IMR-90 (cell line): Measurements from ENCODE around the gene IP6K3. TPM values are rescaled to one million over a fixed set of nuclear protein-coding genes. Genes with fewer than 3 reads are reported as not detected.
A peak's percentile ranks its signal among the peaks of the same experiment; 100 is the strongest.

ENCODE experiments used
- ATAC-seq: fragments of 200-7000 bp; cut with Tn5 transposase; 2 replicates; pipeline ENCODE4 v1.9.1; 2020; ENCODE audit warnings: low read depth, mild to moderate bottlenecking, moderate library complexity
- BruUV-seq: library from RNA; stranded (reverse); fragments of 400-500 nt; replicated peaks from 2 replicates; lab custom pipeline; 2021; lab: Mats Ljungman, UMichigan
- CTCF ChIA-PET: fragments of 300-600 bp; formaldehyde crosslinking; extraction: SDS; loops from one replicate; lab custom pipeline; 2021; ENCODE audit warnings: antibody characterized with exemption; lab: Yijun Ruan, JAX
- POLR2A ChIA-PET: fragments of 300-600 bp; sonication (Branson Sonifier 250); formaldehyde crosslinking; loops from one replicate; lab custom pipeline; 2022; ENCODE audit warnings: antibody characterized with exemption; ENCODE audit not compliant: unreplicated experiment; lab: Charles Lee
- DNase-seq: peaks from one replicate; pipeline ENCODE4 v3.0.0; 2013
- H2AFZ ChIP-seq: replicated peaks from 2 replicates; pipeline ENCODE3; 2013; ENCODE audit warnings: low read length, mild to moderate bottlenecking; ENCODE audit not compliant: poor library complexity
- H2AK5ac ChIP-seq: 2 replicates; pipeline ENCODE4 v1.6.1; 2013; ENCODE audit warnings: low read depth, low read length, inconsistent platforms
- H2AK9ac ChIP-seq: replicated peaks from 2 replicates; pipeline ENCODE3; 2013; ENCODE audit warnings: mild to moderate bottlenecking, low read depth, low read length, moderate library complexity; ENCODE audit not compliant: poor library complexity
- H2BK120ac ChIP-seq: 2 replicates; pipeline ENCODE4 v1.6.1; 2013; ENCODE audit warnings: low read depth, low read length, inconsistent platforms
- H2BK15ac ChIP-seq: 3 replicates; pipeline ENCODE4 v1.6.1; 2013; ENCODE audit warnings: low read depth, low read length, inconsistent platforms
- H2BK20ac ChIP-seq: 2 replicates; pipeline ENCODE4 v1.6.1; 2013; ENCODE audit warnings: low read depth, mild to moderate bottlenecking, inconsistent platforms, low read length, moderate library complexity
- H2BK5ac ChIP-seq: 2 replicates; pipeline ENCODE4 v1.6.1; 2013; ENCODE audit warnings: mild to moderate bottlenecking, low read depth, low read length, inconsistent platforms; ENCODE audit not compliant: poor library complexity, severe bottlenecking
- H3K14ac ChIP-seq: replicated peaks from 2 replicates; pipeline ENCODE4 v1.6.1; 2013; ENCODE audit warnings: low read depth, low read length, inconsistent platforms
- H3K18ac ChIP-seq: 2 replicates; pipeline ENCODE4 v1.6.1; 2013; ENCODE audit warnings: low read depth, low read length, control low read depth
- H3K23ac ChIP-seq: 2 replicates; pipeline ENCODE4 v1.6.1; 2013; ENCODE audit warnings: low read depth, low read length, inconsistent platforms
- H3K27ac ChIP-seq: 2 replicates; pipeline ENCODE4 v1.5.1; 2013; ENCODE audit warnings: mild to moderate bottlenecking, control low read depth, low read length; ENCODE audit not compliant: insufficient read depth
- H3K27me3 ChIP-seq: 2 replicates; pipeline ENCODE4 v1.6.1; 2013; ENCODE audit warnings: low read length; ENCODE audit not compliant: control insufficient read depth, insufficient read depth
- H3K36me3 ChIP-seq: 2 replicates; pipeline ENCODE4 v1.6.1; 2013; ENCODE audit warnings: low read length, mixed read lengths; ENCODE audit not compliant: control insufficient read depth, insufficient read depth
- H3K4ac ChIP-seq: 2 replicates; pipeline ENCODE4 v1.6.1; 2013; ENCODE audit warnings: low read depth, low read length, inconsistent platforms
- H3K4me1 ChIP-seq: 2 replicates; pipeline ENCODE4 v1.6.1; 2013; ENCODE audit warnings: low read length, mixed read lengths; ENCODE audit not compliant: control insufficient read depth, insufficient read depth
- H3K4me2 ChIP-seq: 2 replicates; pipeline ENCODE4 v1.6.1; 2013; ENCODE audit warnings: low read depth, mild to moderate bottlenecking, control low read depth, low read length, moderate library complexity
- H3K4me3 ChIP-seq: 2 replicates; pipeline ENCODE4 v1.5.1; 2013; ENCODE audit warnings: low read depth, mild to moderate bottlenecking, control low read depth, low read length, moderate library complexity; ENCODE audit not compliant: insufficient read depth
- H3K56ac ChIP-seq: 2 replicates; pipeline ENCODE4 v1.6.1; 2013; ENCODE audit warnings: low read length, inconsistent platforms; ENCODE audit not compliant: insufficient read depth; ENCODE audit errors: extremely low read depth
- H3K79me1 ChIP-seq, 2 experiments: 2 replicates each; pipeline ENCODE4 v1.6.1; 2013; ENCODE audit warnings: low read length in 2 of 2, inconsistent platforms in 1 of 2, low read depth in 1 of 2
- H3K9ac ChIP-seq: 2 replicates; pipeline ENCODE4 v1.6.1; 2013; ENCODE audit warnings: low read depth, low read length, control low read depth
- H3K9me1 ChIP-seq: 2 replicates; pipeline ENCODE4 v1.6.1; 2013; ENCODE audit warnings: low read length, inconsistent platforms; ENCODE audit not compliant: insufficient read depth
- H3K9me3 ChIP-seq: 2 replicates; pipeline ENCODE4 v1.6.1; 2013; ENCODE audit warnings: low read length; ENCODE audit not compliant: control insufficient read depth, insufficient read depth
- H4K20me1 ChIP-seq: 2 replicates; pipeline ENCODE4 v1.6.1; 2013; ENCODE audit warnings: low read length, inconsistent platforms; ENCODE audit not compliant: insufficient read depth
- H4K5ac ChIP-seq: 2 replicates; pipeline ENCODE4 v1.6.1; 2013; ENCODE audit warnings: mild to moderate bottlenecking, low read depth, low read length, control low read depth
- H4K8ac ChIP-seq, 2 experiments: 2 replicates each; pipeline ENCODE4 v1.6.1; 2013; ENCODE audit warnings: low read depth in 2 of 2, low read length in 2 of 2, control low read depth in 1 of 2, inconsistent platforms in 1 of 2
- H4K91ac ChIP-seq: 2 replicates; pipeline ENCODE4 v1.6.1; 2013; ENCODE audit warnings: low read depth, low read length, inconsistent platforms; ENCODE audit not compliant: insufficient read depth
- MAFK ChIP-seq: IDR thresholded peaks from 2 replicates; pipeline ENCODE4 v1.6.1; 2012; ENCODE audit warnings: low read depth, low read length, improper control_type of control experiment
- USF2 ChIP-seq: fragments of 150-350 bp; IDR thresholded peaks from 2 replicates; pipeline ENCODE4 v1.6.1; 2017; ENCODE audit warnings: mild to moderate bottlenecking, antibody characterized with exemption, low read length, low read depth
- WGBS, 2 experiments: methylation state at CpG; one replicate each; pipeline versions ENCODE4 v1.1.5 to v1.1.7; 2013; ENCODE audit warnings: missing lambda C conversion rate in 2 of 2; ENCODE audit not compliant: insufficient read length in 1 of 2; ENCODE audit errors: extremely low coverage in 2 of 2; 5-methylcytosine and 5-hydroxymethylcytosine counted together
- dilution Hi-C: fragments of 300-500 bp; cut with HindIII; formaldehyde crosslinking; loops from one replicate; pipeline ENCODE4 v1.14.3; 2018; ENCODE audit warnings: low sequenced_read_pairs; ENCODE audit not compliant: unreplicated experiment
- in situ Hi-C: fragments of 300-500 bp; cut with MboI; formaldehyde crosslinking; loops from 3 replicates; pipeline ENCODE4 v1.14.3; 2019; ENCODE audit warnings: low sequenced_read_pairs, inconsistent platforms, mixed read lengths
- intact Hi-C: fragments of 100-400 bp; cut with micrococcal nuclease; formaldehyde crosslinking; loops from 2 replicates; pipeline ENCODE4 v1.10.0; 2022
- polyA plus RNA-seq, 3 experiments: library from polyadenylated mRNA; depleted of rRNA; stranded (reverse); fragments of >200 nt; gene quantifications; 2 replicates each; pipeline ENCODE4 v1.2.3, GENCODE V29; 2012; ENCODE audit warnings: low replicate concordance in 1 of 3
- total RNA-seq: library from RNA; depleted of rRNA; stranded (reverse); fragments of >200 nt; gene quantifications from 2 replicates; pipeline ENCODE4 v1.2.3, GENCODE V29; 2012

IP6K3 gene
- total and polyA plus RNA-seq, 2 of the 4 experiments (the other 2 are of a cell fraction), result 0.18 to 0.51 TPM

- no peak for TF ChIP-seq USF2
- no peak for TF ChIP-seq MAFK
- Histone ChIP-seq H3K27me3 (no peaks in the 10 kb centered on the region), H3K4me3 (no peak overlapping the region), H4K91ac (no peak overlapping the region), H3K9ac (peak overlapping the region; percentile 25; the same call in 1 of the 2 replicates), H2AK5ac (no peak overlapping the region), H2BK5ac (no peak overlapping the region), H4K8ac (no peak overlapping the region), H2BK15ac (no peak overlapping the region), H3K56ac (no peak overlapping the region), H2BK120ac (no peak overlapping the region), H3K14ac (no peak overlapping the region; the same call in 1 of the 2 replicates), H3K4me2 (0 out of 2 replicates have a peak overlapping the region, but pooled peaks have one; percentile 89), H3K9me1 (peaks cover 26% of the 10 kb centered on the region), H2AK9ac (no peak overlapping the region), H3K4me1 (peaks cover 19% of the 10 kb centered on the region), H3K36me3 (peaks cover 34% of the 10 kb centered on the region), H3K79me1 (peaks cover 46 to 71% of the 10 kb centered on the region in 2 experiments), H3K23ac (peak overlapping the region; percentile 65; the same call in 1 of the 2 replicates), H3K27ac (no peak overlapping the region), H3K9me3 (no peaks in the 10 kb centered on the region), H2AFZ (no peak overlapping the region), H2BK20ac (no peak overlapping the region), H3K18ac (no peak overlapping the region), H4K20me1 (peaks cover 30% of the 10 kb centered on the region), H3K4ac (peak overlapping the region; percentile 4; the same call in 1 of the 2 replicates), H4K5ac (no peak overlapping the region)
- ATAC-seq, result no peak
- intact Hi-C loops (loop anchor here (5.0 kb wide), 1 partner anchor 241 kb away; no protein-coding TSS in a partner anchor), in situ Hi-C loops (no loop called here), dilution Hi-C loops (no loop called here)
- CTCF ChIA-PET, result interaction anchor here (1.5 to 1.6 kb wide), 2 partner anchors 8 to 15 kb away, joined by 4 to 8 read pairs; no protein-coding TSS in a partner anchor
- WGBS, 2 experiments, result no CpG with 5 or more reads among the region's 3 CpGs
- POLR2A ChIA-PET, result no interaction called here
- no peak for DNase-seq
- no TSS peak for BruUV-seq
These were observed 40.0 kb upstream of the IP6K3 start for GRCh38 chr6:33786736-33787135.
